HG03439 (cell line): Measurements from ENCODE around the gene PATJ.
"Not testable (repeated sequence)": the region's sequence is repeated elsewhere in the genome, so short reads cannot be mapped to it uniquely, and the experiment has no call there.

Experiments
- ATAC-seq: cut with Tn5 transposase; IDR thresholded peaks from one replicate; pipeline ENCODE4 v1.9.1; 2021; ENCODE audit warnings: mild to moderate bottlenecking, moderate library complexity; ENCODE audit not compliant: unreplicated experiment

PATJ gene

DNA sequence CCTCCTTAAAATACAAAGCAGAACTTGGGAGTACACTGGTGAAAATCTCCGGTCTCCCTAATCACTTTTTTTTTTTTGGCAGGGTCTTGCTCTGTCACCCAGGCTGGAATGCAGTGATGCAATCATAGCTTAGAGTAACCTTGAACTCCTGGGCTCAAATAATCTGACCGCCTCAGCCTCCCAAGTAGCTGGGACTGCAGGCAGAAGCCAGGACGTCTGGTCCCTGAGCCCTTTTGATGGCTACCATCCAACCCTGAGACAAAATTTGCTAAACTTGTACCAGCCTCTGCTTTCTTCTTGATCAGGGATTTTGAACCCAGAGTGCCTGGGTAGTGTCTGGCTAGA lies 456.5 kb downstream of the PATJ start:
- no peak for ATAC-seq

- no peak for ATAC-seq
Observed at GRCh38 chr1:62207187-62207586, 464.9 kb downstream of the PATJ start.

DNA sequence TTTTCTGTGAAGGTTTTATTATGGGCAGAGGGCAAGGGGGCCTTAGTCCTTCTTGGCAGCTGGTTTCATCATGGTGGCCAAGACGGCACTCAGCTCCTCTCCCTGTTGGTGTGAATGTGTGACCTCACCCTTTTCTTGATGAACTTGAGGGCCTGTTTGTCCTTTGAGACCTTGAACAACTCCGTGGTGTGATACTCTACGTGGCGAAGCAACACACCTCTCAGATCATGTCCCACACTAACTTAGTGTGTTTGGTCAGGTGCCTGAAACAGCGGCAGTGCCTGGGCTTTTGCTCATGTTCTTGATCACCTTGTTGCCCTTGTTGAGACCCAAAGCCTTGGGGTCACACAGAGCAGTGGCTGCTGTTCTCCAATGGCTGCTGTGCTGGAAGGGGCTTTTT lies 465.8 kb downstream of the PATJ start:
- ATAC-seq = no peak

DNA sequence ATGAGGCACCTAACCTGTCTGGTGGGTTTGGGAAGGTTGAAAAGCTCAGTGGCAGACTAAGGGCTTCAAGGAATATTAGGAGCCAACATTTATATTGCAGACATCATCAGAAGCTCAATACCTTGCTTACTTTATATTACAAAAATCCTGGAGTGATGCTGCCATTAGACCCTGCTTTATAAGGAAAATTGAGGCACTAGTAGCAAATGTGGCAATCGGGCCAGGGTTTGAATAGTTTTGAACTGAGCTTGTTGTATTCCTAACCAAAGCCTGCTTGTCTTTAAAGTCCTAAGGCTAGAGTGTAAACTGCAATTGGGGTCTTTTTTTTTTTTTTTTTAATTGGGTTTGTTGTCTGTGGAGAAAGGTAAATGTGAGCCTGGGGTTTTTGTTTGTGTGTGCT lies 466.7 kb downstream of the PATJ start:
- ATAC-seq = no peak

- no peak for ATAC-seq
Observed at GRCh38 chr1:62209931-62210595, 467.8 kb downstream of the PATJ start.

DNA sequence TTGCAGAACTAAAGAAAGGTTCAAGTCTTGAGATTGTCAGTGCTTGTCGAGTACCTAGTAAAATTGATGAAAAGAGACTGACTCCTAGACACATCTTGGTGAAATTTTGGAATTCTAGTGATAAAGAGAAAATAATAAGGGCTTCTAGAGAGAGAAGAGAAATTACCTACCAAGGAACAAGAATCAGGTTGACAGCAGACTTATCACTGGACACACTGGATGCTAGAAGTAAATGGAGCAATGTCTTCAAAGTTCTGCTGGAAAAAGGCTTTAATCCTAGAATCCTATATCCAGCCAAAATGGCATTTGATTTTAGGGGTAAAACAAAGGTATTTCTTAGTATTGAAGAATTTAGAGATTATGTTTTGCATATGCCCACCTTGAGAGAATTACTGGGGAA lies 468.7 kb downstream of the PATJ start:
- ATAC-seq = no peak

GRCh38 chr1:62212411-62212810 lies 470.1 kb downstream of the PATJ start:
- no peak for ATAC-seq

GRCh38 chr1:62213075-62213914 lies 471.0 kb downstream of the PATJ start:
- no peak for ATAC-seq

DNA sequence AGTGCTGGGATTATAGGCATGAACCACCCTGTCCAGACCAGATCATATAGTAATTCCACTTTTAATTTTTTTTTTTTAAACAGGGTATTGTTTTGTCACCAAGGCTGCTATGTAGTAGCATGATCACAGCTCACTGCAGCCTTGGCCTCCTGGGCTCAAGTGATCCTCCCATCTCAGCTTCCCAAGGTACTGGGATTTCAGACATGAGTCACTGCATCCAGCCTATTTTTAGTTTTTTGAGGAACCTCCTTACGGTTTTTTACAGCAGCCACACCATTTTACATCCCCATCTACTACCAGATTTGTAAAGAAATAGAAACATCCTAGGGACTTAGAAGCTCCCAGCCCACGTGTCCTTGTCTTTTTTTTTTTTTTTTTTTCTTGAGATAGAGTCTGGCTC lies 476.3 kb downstream of the PATJ start:
- no peak for ATAC-seq

DNA sequence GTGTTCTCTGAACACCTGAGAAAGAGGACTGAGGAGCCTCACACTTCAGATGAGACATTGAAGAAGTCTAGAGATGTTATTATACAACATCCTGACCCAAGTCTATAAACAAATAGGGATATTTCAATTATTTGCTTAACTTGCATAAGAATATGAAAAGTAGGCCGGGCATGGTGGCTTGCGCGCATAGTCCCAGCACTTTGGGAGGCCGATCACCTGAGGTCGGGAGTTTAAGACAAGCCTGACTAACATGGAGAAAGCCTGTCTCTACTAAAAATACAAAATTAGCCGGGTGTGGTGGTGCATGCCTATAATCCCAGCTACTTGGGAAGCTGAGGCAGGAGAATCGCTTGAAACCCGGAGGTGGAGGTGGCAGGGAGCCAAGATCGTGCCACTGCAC lies 478.2 kb downstream of the PATJ start:
- not testable (repeated sequence) for ATAC-seq

GRCh38 chr1:62221171-62221570 lies 478.9 kb downstream of the PATJ start:
- no peak for ATAC-seq

DNA sequence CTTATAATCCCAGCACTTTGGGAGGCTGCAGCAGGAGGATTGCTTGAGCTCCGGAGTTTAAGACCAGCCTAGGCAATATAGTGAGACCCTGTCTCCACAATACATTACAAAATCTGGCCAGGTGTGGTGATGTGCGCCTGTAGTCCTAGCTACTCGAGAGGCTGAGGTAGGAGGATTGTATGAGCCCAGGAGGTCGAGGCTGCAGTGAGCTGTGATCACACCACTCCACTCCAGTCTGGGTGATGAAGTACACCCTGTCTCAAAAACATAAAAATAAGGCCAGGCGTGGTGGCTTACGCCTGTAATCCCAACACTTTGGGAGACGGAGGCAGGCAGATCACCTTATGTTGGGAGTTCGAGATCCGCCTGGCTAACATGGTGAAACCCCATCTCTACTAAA lies 480.0 kb downstream of the PATJ start:
- no peak for ATAC-seq

DNA sequence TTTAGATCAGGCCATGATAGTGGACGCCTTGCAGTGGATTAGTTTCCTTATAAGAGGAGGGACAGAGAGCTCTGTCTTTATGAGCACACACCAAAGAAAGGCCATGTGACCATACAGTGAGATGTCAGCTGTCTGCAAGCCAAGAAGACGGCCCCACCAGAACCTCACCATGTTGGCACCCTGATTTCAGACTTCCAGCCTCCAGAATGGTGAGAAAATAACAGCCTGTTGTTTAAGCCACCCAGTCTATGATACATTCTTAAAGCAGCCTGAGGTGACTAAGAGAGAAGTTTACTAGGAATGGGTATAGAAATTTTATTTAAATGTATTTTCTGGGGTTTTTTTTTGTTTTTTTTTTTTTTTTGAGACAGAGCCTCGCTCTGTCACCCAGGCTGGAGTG lies 481.9 kb downstream of the PATJ start:
- ATAC-seq = no peak

DNA sequence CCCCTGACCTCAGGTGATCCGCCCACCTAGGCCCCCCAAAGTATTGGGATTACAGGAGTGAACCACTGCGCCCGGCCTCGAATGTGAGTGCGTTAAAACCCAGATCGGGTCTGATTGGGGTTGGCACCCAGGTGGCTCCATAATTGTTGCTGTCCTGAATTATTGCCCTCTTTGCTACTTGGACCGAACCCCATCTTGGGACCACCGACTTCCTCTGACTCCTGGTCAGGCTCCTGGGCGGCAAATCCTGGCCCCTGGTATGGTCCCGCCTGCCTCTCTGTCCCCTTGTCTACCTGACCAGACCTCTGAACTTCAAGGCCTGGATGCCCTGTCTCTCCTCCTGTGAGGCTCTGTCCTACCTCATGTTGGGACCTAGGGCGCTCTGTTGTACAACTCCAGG lies 485.2 kb downstream of the PATJ start:
- ATAC-seq = no peak
